T-cell (primary cell): Measurements from ENCODE around the gene SYNPO. TPM values are rescaled to one million over a fixed set of nuclear protein-coding genes. Genes with fewer than 3 reads are reported as not detected.

Experiments
- ATAC-seq, 4 experiments: fragments of 200-7000 bp in 3 of 4; fragments of 150-1000 bp in 1 of 4; cut with Tn5 transposase; replicated peaks in 1 of 4; 1 replicate in 3 of 4; 2 replicates in 1 of 4; pipeline ENCODE4 v1.10.0; 2021; ENCODE audit warnings: moderate library complexity in 3 of 4, mild to moderate bottlenecking in 2 of 4, moderate number of reproducible peaks in 1 of 4
- CTCF ChIA-PET, 2 donors: fragments of 300-600 bp; sonication (Branson Sonifier 250); formaldehyde crosslinking; loops; one replicate each; lab custom pipeline; 2022; ENCODE audit warnings: antibody characterized with exemption in 2 of 2; lab: Charles Lee
- POLR2A ChIA-PET, 2 donors: fragments of 300-600 bp; sonication (Branson Sonifier 250); formaldehyde crosslinking; loops; one replicate each; lab custom pipeline; 2022; ENCODE audit warnings: antibody characterized with exemption in 2 of 2; lab: Charles Lee
- DNase-seq, 35 experiments: peaks; one replicate each; pipeline versions ENCODE4 v3.0.0 to v3.0.0-alpha.2; 2013 to 2023
- H3K27ac ChIP-seq: one replicate; pipeline ENCODE4 v1.5.1; 2013; ENCODE audit warnings: low read length
- H3K27me3 ChIP-seq, 2 experiments: replicated peaks in 1 of 2; 1 replicate in 1 of 2; 2 replicates in 1 of 2; pipeline versions ENCODE4 v1.6.1 to v1.7.0; 2013; ENCODE audit warnings: low read length in 1 of 2, mixed read lengths in 1 of 2; ENCODE audit not compliant: control insufficient read depth in 2 of 2, insufficient read depth in 2 of 2; ENCODE audit errors: extremely low read depth in 1 of 2
- H3K36me3 ChIP-seq, 2 donors: 1 replicate in 1 of 2; 2 replicates in 1 of 2; pipeline versions ENCODE4 v1.6.1 to v1.7.0; 2013; ENCODE audit warnings: low read length in 1 of 2; ENCODE audit not compliant: control insufficient read depth in 2 of 2, insufficient read depth in 1 of 2; ENCODE audit errors: extremely low read depth in 1 of 2
- H3K4me1 ChIP-seq, 2 experiments: 1 replicate in 1 of 2; 2 replicates in 1 of 2; pipeline versions ENCODE4 v1.6.1 to v1.7.0; 2013; ENCODE audit warnings: low read length in 2 of 2, mixed read lengths in 1 of 2; ENCODE audit not compliant: insufficient read depth in 2 of 2, control insufficient read depth in 1 of 2; ENCODE audit errors: extremely low read depth in 1 of 2
- H3K4me3 ChIP-seq, 2 donors: 1 replicate in 1 of 2; 2 replicates in 1 of 2; pipeline versions ENCODE4 v1.5.1 to v1.7.0; 2013; ENCODE audit warnings: mild to moderate bottlenecking in 2 of 2, low read length in 1 of 2, moderate library complexity in 1 of 2; ENCODE audit not compliant: control insufficient read depth in 1 of 2; ENCODE audit errors: extremely low read depth in 1 of 2
- H3K9me3 ChIP-seq: 2 replicates; pipeline ENCODE4 v1.7.0; 2013
- H3K27ac Mint-ChIP-seq, 2 donors: one replicate each; pipeline ENCODE4 v1.8.0; 2020 to 2021; ENCODE audit warnings: mild to moderate bottlenecking in 2 of 2, mixed read lengths in 2 of 2
- H3K27me3 Mint-ChIP-seq, 2 donors: one replicate each; pipeline ENCODE4 v1.8.0; 2021 to 2022; ENCODE audit warnings: mixed read lengths in 2 of 2
- H3K36me3 Mint-ChIP-seq: one replicate; pipeline ENCODE4 v1.8.0; 2021; ENCODE audit warnings: mixed read lengths
- H3K4me1 Mint-ChIP-seq, 3 donors: one replicate each; pipeline ENCODE4 v1.8.0; 2020 to 2022; ENCODE audit warnings: mixed read lengths in 3 of 3, mild to moderate bottlenecking in 1 of 3
- H3K4me3 Mint-ChIP-seq, 3 donors: one replicate each; pipeline ENCODE4 v1.8.0; 2020 to 2022; ENCODE audit warnings: mild to moderate bottlenecking in 3 of 3, mixed read lengths in 3 of 3, moderate library complexity in 3 of 3
- H3K9me3 Mint-ChIP-seq, 3 donors: one replicate each; pipeline ENCODE4 v1.8.0; 2020 to 2022; ENCODE audit warnings: mixed read lengths in 3 of 3
- WGBS: methylation state at CpG from one replicate; pipeline ENCODE4 v1.1.5; 2013; ENCODE audit warnings: missing lambda C conversion rate; ENCODE audit not compliant: insufficient coverage; 5-methylcytosine and 5-hydroxymethylcytosine counted together
- total RNA-seq, 35 experiments: library from RNA in 6 of 35; stranded (reverse) in 6 of 35; fragments of 120-200 nt in 1 of 35; gene quantifications; one replicate each; pipeline versions ENCODE4 v1.2.1 to v1.2.4 and lab custom pipeline; 2013 to 2026

SYNPO gene
- total RNA-seq, 5 donors from 2014 or later (not counting 1 experiment from before 2014, with no cell fraction given), result 0.09 to 1.9 (median 1.0) TPM

GRCh38 chr5:150632305-150633160 lies 7.9 kb upstream of the SYNPO start:
- Histone ChIP-seq H3K27me3 (peaks cover 0 to 12% of the 10 kb centered on the region in 2 experiments), H3K9me3 (no peaks in the 10 kb centered on the region), H3K36me3 (no peaks in the 10 kb centered on the region), H3K4me1 (no peaks in the 10 kb centered on the region), H3K27ac (no peak overlapping the region), H3K4me3 (no peak overlapping the region)
- H3K27ac Mint-ChIP-seq, result no peak overlapping the region
- H3K9me3 Mint-ChIP-seq, result no peaks in the 10 kb centered on the region
- H3K4me3 Mint-ChIP-seq, result no peak overlapping the region
- H3K4me1 Mint-ChIP-seq, result no peaks in the 10 kb centered on the region
- H3K27me3 Mint-ChIP-seq, result peaks cover 9 to 13% of the 10 kb centered on the region in 2 donors
- ATAC-seq (no peak), DNase-seq (no peak)
- CTCF ChIA-PET, result interaction anchor here in 1 of 2 donors (0.5 kb wide), 1 partner anchor 249 kb away, joined by 3 read pairs; no protein-coding TSS in a partner anchor
- no peaks in the 10 kb centered on the region for H3K36me3 Mint-ChIP-seq
- WGBS, result 79% methylated on average over 2 of the region's 10 CpGs
- POLR2A ChIA-PET, result no interaction called here

GRCh38 chr5:150633429-150633828 lies 7.0 kb upstream of the SYNPO start:
- ATAC-seq, result no peak
- no peak for DNase-seq
- Histone ChIP-seq H3K27me3 (peaks cover 0 to 10% of the 10 kb centered on the region in 2 experiments), H3K9me3 (no peaks in the 10 kb centered on the region), H3K27ac (no peak overlapping the region), H3K36me3 (no peaks in the 10 kb centered on the region), H3K4me1 (no peaks in the 10 kb centered on the region), H3K4me3 (no peak overlapping the region)
- ChIA-PET CTCF (interaction anchor here in 1 of 2 donors (0.5 kb wide), 1 partner anchor 248 kb away, joined by 3 read pairs; no protein-coding TSS in a partner anchor), POLR2A (no interaction called here)
- WGBS, result 40% methylated on average over 1 of the region's 2 CpGs
- Mint-ChIP-seq H3K9me3 (no peaks in the 10 kb centered on the region), H3K4me1 (no peaks in the 10 kb centered on the region), H3K4me3 (no peak overlapping the region), H3K27ac (no peak overlapping the region), H3K36me3 (no peaks in the 10 kb centered on the region), H3K27me3 (peaks cover 13 to 18% of the 10 kb centered on the region in 2 donors)

- 90% methylated on average over 2 of the region's 6 CpGs for WGBS
- Histone ChIP-seq H3K4me3 (no peak overlapping the region), H3K4me1 (no peaks in the 10 kb centered on the region), H3K27me3 (peaks cover 0 to 24% of the 10 kb centered on the region in 2 experiments), H3K27ac (no peak overlapping the region), H3K9me3 (no peaks in the 10 kb centered on the region), H3K36me3 (no peaks in the 10 kb centered on the region)
- H3K36me3 Mint-ChIP-seq, result no peaks in the 10 kb centered on the region
- POLR2A ChIA-PET, result no interaction called here
- no peaks in the 10 kb centered on the region for H3K9me3 Mint-ChIP-seq
- H3K27ac Mint-ChIP-seq, result no peak overlapping the region
- DNase-seq (no peak), ATAC-seq (no peak)
- CTCF ChIA-PET, result no interaction called here
- H3K27me3 Mint-ChIP-seq, result peaks cover 17 to 18% of the 10 kb centered on the region in 2 donors
- no peak overlapping the region for H3K4me3 Mint-ChIP-seq
- no peaks in the 10 kb centered on the region for H3K4me1 Mint-ChIP-seq
Measured at GRCh38 chr5:150636391-150637244, 3.8 kb upstream of the SYNPO start.

- WGBS, result 55% methylated on average over 13 of the region's 21 CpGs
- ATAC-seq, result no peak
- H3K9me3 Mint-ChIP-seq, result no peaks in the 10 kb centered on the region
- H3K4me1 Mint-ChIP-seq, result no peaks in the 10 kb centered on the region
- Histone ChIP-seq H3K4me3 (no peak overlapping the region), H3K36me3 (no peaks in the 10 kb centered on the region), H3K9me3 (no peaks in the 10 kb centered on the region), H3K27ac (no peak overlapping the region), H3K4me1 (no peaks in the 10 kb centered on the region), H3K27me3 (peaks cover 0 to 24% of the 10 kb centered on the region in 2 experiments)
- no peak overlapping the region for H3K27ac Mint-ChIP-seq
- no peaks in the 10 kb centered on the region for H3K36me3 Mint-ChIP-seq
- no peak overlapping the region for H3K4me3 Mint-ChIP-seq
- ChIA-PET CTCF (no interaction called here), POLR2A (no interaction called here)
- no peak for DNase-seq
- peaks cover 17 to 18% of the 10 kb centered on the region in 2 donors for H3K27me3 Mint-ChIP-seq
Measured at GRCh38 chr5:150637245-150638052, 3.0 kb upstream of the SYNPO start.

- WGBS, result no CpG with 5 or more reads among the region's 1 CpG
- CTCF ChIA-PET, result no interaction called here
- H3K9me3 ChIP-seq, result no peaks in the 10 kb centered on the region
- Mint-ChIP-seq H3K4me1 (no peaks in the 10 kb centered on the region), H3K9me3 (no peaks in the 10 kb centered on the region), H3K27ac (no peak overlapping the region), H3K36me3 (no peaks in the 10 kb centered on the region), H3K27me3 (peaks cover 17 to 18% of the 10 kb centered on the region in 2 donors), H3K4me3 (no peak overlapping the region)
- POLR2A ChIA-PET, result no interaction called here
- H3K4me3 ChIP-seq, result no peak overlapping the region
- no peaks in the 10 kb centered on the region for H3K36me3 ChIP-seq
- no peaks in the 10 kb centered on the region for H3K4me1 ChIP-seq
- H3K27me3 ChIP-seq, result peaks cover 0 to 24% of the 10 kb centered on the region in 2 experiments
- no peak for DNase-seq
- ATAC-seq, result no peak
- no peak overlapping the region for H3K27ac ChIP-seq
Measured at GRCh38 chr5:150638053-150638444, 2.4 kb upstream of the SYNPO start.
